ENCODE measurements around the gene HSPA4.

Gene HSPA4

DNA sequence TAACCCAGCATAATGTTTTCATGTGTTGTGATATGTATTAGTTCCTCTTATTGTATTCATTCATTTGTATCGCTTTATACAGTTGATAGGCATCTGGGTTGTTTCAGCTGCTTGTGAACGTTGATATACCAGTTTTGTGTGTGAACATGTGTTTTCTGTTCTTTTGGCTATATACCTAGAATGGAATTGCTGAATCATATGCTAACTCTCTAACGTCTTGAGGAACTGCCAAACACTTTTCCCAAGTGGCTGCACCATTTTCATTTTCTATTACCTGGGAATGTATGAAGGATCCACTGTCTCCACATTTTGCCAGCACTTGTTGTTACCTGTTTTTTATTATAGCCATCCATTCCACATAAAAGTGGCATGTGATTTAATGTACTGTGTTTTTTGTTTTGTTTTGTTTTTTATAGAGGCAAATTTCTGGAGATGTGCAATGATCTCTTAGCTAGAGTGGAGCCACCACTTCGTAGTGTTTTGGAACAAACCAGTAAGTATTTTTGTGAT lies 34.6 kb downstream of the HSPA4 start:
- TF ChIP-seq, protein P1, sequence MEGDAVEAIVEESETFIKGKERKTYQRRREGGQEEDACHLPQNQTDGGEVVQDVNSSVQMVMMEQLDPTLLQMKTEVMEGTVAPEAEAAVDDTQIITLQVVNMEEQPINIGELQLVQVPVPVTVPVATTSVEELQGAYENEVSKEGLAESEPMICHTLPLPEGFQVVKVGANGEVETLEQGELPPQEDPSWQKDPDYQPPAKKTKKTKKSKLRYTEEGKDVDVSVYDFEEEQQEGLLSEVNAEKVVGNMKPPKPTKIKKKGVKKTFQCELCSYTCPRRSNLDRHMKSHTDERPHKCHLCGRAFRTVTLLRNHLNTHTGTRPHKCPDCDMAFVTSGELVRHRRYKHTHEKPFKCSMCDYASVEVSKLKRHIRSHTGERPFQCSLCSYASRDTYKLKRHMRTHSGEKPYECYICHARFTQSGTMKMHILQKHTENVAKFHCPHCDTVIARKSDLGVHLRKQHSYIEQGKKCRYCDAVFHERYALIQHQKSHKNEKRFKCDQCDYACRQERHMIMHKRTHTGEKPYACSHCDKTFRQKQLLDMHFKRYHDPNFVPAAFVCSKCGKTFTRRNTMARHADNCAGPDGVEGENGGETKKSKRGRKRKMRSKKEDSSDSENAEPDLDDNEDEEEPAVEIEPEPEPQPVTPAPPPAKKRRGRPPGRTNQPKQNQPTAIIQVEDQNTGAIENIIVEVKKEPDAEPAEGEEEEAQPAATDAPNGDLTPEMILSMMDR (IDR thresholded peaks at IDR 0.05): no peak
- Histone ChIP-seq H3K4me3 (no peak overlapping the region), H3K27ac (no peak overlapping the region), H3K27me3 (no peaks in the 10 kb centered on the region), H3K36me3 (peaks cover 27 to 70% (median 59%) of the 10 kb centered on the region in 3 donors), H3K9me3 (no peaks in the 10 kb centered on the region), H3K4me1 (peaks cover 0 to under 1% (median 0%) of the 10 kb centered on the region in 4 donors)
- no peak for DNase-seq
- intact Hi-C loops (cut with DNase I; ENCODE audit: low total_unique reads): no loop called here

DNA sequence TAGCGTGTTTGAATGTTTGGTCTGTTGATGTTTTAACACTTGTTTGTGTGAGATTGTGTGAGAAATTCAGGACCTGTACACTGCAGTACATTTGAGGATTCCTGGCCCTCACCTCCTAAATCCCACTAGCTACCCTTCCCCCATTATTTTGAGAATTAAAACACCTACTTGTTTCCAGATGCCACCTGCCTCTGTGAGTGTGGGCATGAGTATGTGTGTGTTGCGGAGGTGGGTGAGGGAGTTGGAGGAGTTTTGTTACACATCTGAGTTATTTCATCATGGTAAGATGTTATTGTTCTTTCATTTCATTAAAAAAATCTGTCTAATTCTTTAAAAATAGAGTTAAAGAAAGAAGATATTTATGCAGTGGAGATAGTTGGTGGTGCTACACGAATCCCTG lies 36.3 kb downstream of the HSPA4 start:
- Histone ChIP-seq H3K27me3 (no peaks in the 10 kb centered on the region), H3K4me3 (no peak overlapping the region), H3K9me3 (no peaks in the 10 kb centered on the region), H3K27ac (no peak overlapping the region), H3K36me3 (peaks cover 43 to 81% (median 70%) of the 10 kb centered on the region in 3 donors), H3K4me1 (no peaks in the 10 kb centered on the region)
- TF ChIP-seq, protein P1 (IDR thresholded peaks at IDR 0.05): no peak
- no peak for DNase-seq
- intact Hi-C loops (cut with DNase I; ENCODE audit: low total_unique reads): no loop called here

DNA sequence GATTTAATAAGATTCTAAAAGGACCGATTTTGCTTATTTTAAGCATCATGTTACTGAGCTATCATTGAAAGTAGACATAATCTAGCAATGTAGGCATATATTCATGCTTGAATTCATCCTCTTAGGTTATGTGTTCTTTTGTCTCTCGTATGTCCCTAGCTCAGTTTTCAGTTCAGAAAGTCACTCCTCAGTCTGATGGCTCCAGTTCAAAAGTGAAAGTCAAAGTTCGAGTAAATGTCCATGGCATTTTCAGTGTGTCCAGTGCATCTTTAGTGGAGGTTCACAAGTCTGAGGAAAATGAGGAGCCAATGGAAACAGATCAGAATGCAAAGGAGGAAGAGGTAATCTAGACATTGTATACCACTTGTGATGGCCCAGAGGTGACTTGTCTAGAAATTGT lies 39.2 kb downstream of the HSPA4 start:
- intact Hi-C loops (cut with DNase I; ENCODE audit: low total_unique reads): no loop called here

DNA sequence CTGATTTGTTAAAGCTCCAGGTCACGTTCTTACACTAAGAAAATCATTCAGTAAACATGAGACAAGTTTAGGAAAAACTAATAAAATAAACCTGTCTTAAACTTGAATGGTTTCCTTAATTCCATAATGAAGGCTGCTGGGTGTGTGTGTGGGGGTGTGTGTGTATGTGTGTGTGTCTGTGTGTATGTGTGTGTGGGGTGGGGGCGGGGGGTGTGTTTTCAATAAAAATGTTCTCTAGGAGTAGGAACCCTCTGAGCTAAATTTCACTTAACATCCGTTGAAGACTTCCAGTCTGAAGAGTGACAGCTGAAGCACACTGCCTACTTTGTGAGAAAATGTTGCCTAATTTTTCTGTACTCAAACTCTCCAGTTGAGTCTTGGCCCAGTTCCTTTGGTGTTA lies 54.5 kb downstream of the HSPA4 start:
- Histone ChIP-seq H3K27ac (no peak overlapping the region), H3K27me3 (no peaks in the 10 kb centered on the region), H3K4me3 (no peak overlapping the region), H3K9me3 (no peaks in the 10 kb centered on the region), H3K36me3 (peaks cover 32 to 45% (median 43%) of the 10 kb centered on the region in 3 donors), H3K4me1 (peaks cover 0 to 20% (median 14%) of the 10 kb centered on the region in 4 donors)
- DNase-seq: no peak
- TF ChIP-seq, protein P1 (IDR thresholded peaks at IDR 0.05): no peak
- intact Hi-C loops (cut with DNase I; ENCODE audit: low total_unique reads): no loop called here

More for the DNA sequence above, 39.2 kb downstream of the HSPA4 start:
- DNase-seq: no peak
- Histone ChIP-seq H3K4me3 (no peak overlapping the region), H3K27me3 (no peaks in the 10 kb centered on the region), H3K4me1 (no peaks in the 10 kb centered on the region), H3K36me3 (peaks cover 66 to 86% (median 85%) of the 10 kb centered on the region in 3 donors), H3K27ac (no peak overlapping the region), H3K9me3 (no peaks in the 10 kb centered on the region)
- TF ChIP-seq, protein P1 (IDR thresholded peaks at IDR 0.05): no peak

DNA sequence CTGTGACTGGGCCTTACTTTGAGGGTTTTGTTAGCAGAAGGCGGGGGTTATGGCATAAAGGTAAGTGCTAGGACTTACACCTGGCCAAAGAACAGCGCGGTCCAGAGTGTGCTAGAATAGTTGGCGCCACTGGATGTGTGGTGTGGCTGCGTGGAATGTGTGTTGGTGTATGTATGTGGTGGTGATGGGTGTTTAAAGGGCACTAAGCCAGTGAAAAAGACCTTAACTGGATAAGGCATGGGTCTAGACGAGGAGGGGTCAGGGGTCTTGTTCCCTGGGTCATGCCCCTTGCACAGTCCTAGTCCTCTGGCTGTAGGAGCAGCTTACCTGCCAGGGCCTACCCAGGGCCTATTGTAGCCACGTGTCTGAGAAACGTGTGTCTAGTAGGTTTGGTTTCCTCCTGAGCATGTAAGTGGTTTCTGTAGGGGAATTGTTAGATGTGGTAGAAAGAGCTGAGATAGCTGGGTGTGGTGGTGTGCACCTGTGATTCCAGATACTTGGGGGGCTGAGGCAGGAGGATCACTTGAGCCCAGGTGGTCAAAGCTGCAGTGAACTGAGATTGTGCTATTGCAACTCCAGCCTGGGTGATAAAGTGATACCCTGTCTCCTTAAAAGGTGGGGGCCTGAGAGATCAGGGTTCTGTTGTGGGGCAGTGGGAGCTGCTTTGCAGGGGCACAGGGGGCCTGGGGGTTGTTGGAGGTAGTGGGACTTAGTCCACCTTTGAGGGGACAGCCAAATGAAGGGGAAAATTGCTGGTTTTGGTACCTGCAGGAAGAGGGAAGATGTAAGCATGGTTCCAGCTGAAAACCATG lies 55.2 kb downstream of the HSPA4 start:
- TF ChIP-seq, protein P1 (IDR thresholded peaks at IDR 0.05): no peak
- peaks cover 0 to 22% (median 16%) of the 10 kb centered on the region in 4 donors for H3K4me1 ChIP-seq
- DNase-seq: no peak
- peaks cover 29 to 39% (median 36%) of the 10 kb centered on the region in 3 donors for H3K36me3 ChIP-seq
- intact Hi-C loops (cut with DNase I; ENCODE audit: low total_unique reads): no loop called here
- no peak overlapping the region for H3K4me3 ChIP-seq
- no peaks in the 10 kb centered on the region for H3K27me3 ChIP-seq
- no peaks in the 10 kb centered on the region for H3K9me3 ChIP-seq
- H3K27ac ChIP-seq: no peak overlapping the region
